K562 (cell line): ENCODE results near the gene FMC1. TPM values are rescaled to one million over a fixed set of nuclear protein-coding genes. Genes with fewer than 3 reads are reported as not detected.

Source experiments
- ATAC-seq: fragments of 200-7000 bp; cut with Tn5 transposase; 3 replicates; pipeline ENCODE4 v1.9.1; 2020; ENCODE audit warnings: moderate library complexity
- BruUV-seq: library from RNA; stranded (reverse); fragments of 400-500 nt; replicated peaks from 2 replicates; lab custom pipeline; 2021; lab: Mats Ljungman, UMichigan
- CTCF ChIA-PET: fragments of 300-600 bp; formaldehyde crosslinking; extraction: SDS; loops from one replicate; lab custom pipeline; 2021; ENCODE audit warnings: low intra/inter-chr PET ratio; lab: Yijun Ruan, JAX
- POLR2A ChIA-PET: fragments of 300-600, 350-650 bp; sonication (Branson Sonifier 250); formaldehyde crosslinking; extraction: SDS; loops from one replicate; lab custom pipeline; 2021; ENCODE audit warnings: antibody characterized with exemption, inconsistent platforms; lab: Yijun Ruan, JAX
- DNase-seq, 4 experiments: peaks; one replicate each; pipeline versions ENCODE4 v3.0.0 to v3.0.0-alpha.2; 2011 to 2018; ENCODE audit warnings: low spot score in 3 of 4, mixed read lengths in 3 of 4; ENCODE audit errors: extremely low read depth in 1 of 4
- FAIRE-seq: peaks from 2 replicates; lab custom pipeline; 2011; peaks lifted over from hg19 to GRCh38; lab: Jason Lieb, UNC
- H2AFZ ChIP-seq: 2 replicates; pipeline ENCODE4 v1.6.0; 2011; ENCODE audit warnings: low read depth, low read length, control low read depth, inconsistent platforms
- H3K27ac ChIP-seq: fragments of 200-600 bp; 3 replicates; pipeline ENCODE4 v1.8.0; 2011; ENCODE audit warnings: low read depth, mild to moderate bottlenecking, control low read depth, inconsistent platforms, low read length, moderate library complexity, mixed read lengths; ENCODE audit errors: extremely low read depth
- H3K27me3 ChIP-seq, 2 experiments: fragments of 300-600 bp in 1 of 2; 2 replicates in 1 of 2; 3 replicates in 1 of 2; pipeline versions ENCODE4 v1.6.0 to v1.8.0; 2011; ENCODE audit warnings: inconsistent platforms in 2 of 2, low read length in 2 of 2, mild to moderate bottlenecking in 1 of 2, mixed read lengths in 1 of 2, moderate library complexity in 1 of 2; ENCODE audit not compliant: control insufficient read depth in 2 of 2, insufficient read depth in 2 of 2
- H3K36me3 ChIP-seq: fragments of 300-600 bp; 3 replicates; pipeline ENCODE4 v1.8.0; 2011; ENCODE audit warnings: mild to moderate bottlenecking, low read length, inconsistent platforms; ENCODE audit not compliant: control insufficient read depth, insufficient read depth
- H3K4me1 ChIP-seq, 2 experiments: fragments of 200-600 bp in 1 of 2; replicated peaks in 1 of 2; 2 replicates in 1 of 2; 3 replicates in 1 of 2; pipeline versions ENCODE4 v1.5.1 to v1.8.0; 2011; ENCODE audit warnings: inconsistent platforms in 2 of 2, low read length in 2 of 2, mild to moderate bottlenecking in 1 of 2, mixed read lengths in 1 of 2, moderate library complexity in 1 of 2; ENCODE audit not compliant: control insufficient read depth in 2 of 2, insufficient read depth in 2 of 2
- H3K4me2 ChIP-seq: 2 replicates; pipeline ENCODE4 v1.6.1; 2011; ENCODE audit warnings: low read length, control low read depth, inconsistent platforms, mixed read lengths; ENCODE audit not compliant: insufficient read depth
- H3K4me3 ChIP-seq: fragments of 200-600 bp; sonication (generic), shearing (Covaris generic); 2 replicates; pipeline ENCODE4 v1.5.1; 2016; ENCODE audit warnings: control low read depth, inconsistent platforms
- H3K79me2 ChIP-seq: fragments of 200-600 bp; 3 replicates; pipeline ENCODE4 v1.8.0; 2011; ENCODE audit warnings: low read length, inconsistent platforms; ENCODE audit not compliant: control insufficient read depth, insufficient read depth
- H3K9ac ChIP-seq, 2 experiments: 2 replicates each; pipeline versions ENCODE4 v1.6.0 to v1.6.1; 2011; ENCODE audit warnings: low read depth in 2 of 2, low read length in 2 of 2, control low read depth in 1 of 2, inconsistent platforms in 1 of 2, mild to moderate bottlenecking in 1 of 2, mixed read lengths in 1 of 2; ENCODE audit not compliant: insufficient read depth in 1 of 2
- H3K9me1 ChIP-seq: one replicate; pipeline ENCODE4 v1.6.0; 2011; ENCODE audit warnings: inconsistent platforms, mild to moderate bottlenecking, low read length, moderate library complexity; ENCODE audit not compliant: control insufficient read depth, insufficient read depth
- H3K9me3 ChIP-seq: replicated peaks from 2 replicates; pipeline ENCODE4 v1.5.1; 2011; ENCODE audit warnings: low read depth, low read length, inconsistent platforms; ENCODE audit not compliant: control insufficient read depth, insufficient read depth
- H4K20me1 ChIP-seq: replicated peaks from 2 replicates; pipeline ENCODE4 v1.6.1; 2011; ENCODE audit warnings: low read length, inconsistent platforms, mixed read lengths; ENCODE audit not compliant: control insufficient read depth, insufficient read depth
- ARHGAP35 ChIP-seq: fragments of 450-650 bp; IDR thresholded peaks from 2 replicates; pipeline ENCODE4 v1.6.1; 2018; ENCODE audit not compliant: partially characterized antibody
- ESRRB ChIP-seq: fragments of 250-450 bp; sonication (Bioruptor Pico); IDR thresholded peaks from 2 replicates; pipeline ENCODE4 v1.5.0; 2020; ENCODE audit warnings: mild to moderate bottlenecking, moderate library complexity, borderline replicate concordance
- MAFK ChIP-seq: IDR thresholded peaks from 2 replicates; pipeline ENCODE4 v1.6.1; 2011; ENCODE audit warnings: low read length, improper control_type of control experiment
- NFE2L1 ChIP-seq: fragments of 450-650 bp; IDR thresholded peaks from 2 replicates; pipeline ENCODE4 v1.6.1; 2016; ENCODE audit warnings: missing genetic modification characterization, low read depth, mild to moderate bottlenecking, missing compliant biosample characterization, moderate library complexity, borderline replicate concordance
- PHTF2 ChIP-seq: fragments of 250-450 bp; sonication (Bioruptor Pico); IDR thresholded peaks from 2 replicates; pipeline ENCODE4 v1.5.0; 2021; ENCODE audit warnings: mild to moderate bottlenecking
- POLR2G ChIP-seq: fragments of 200-400 bp; formaldehyde crosslinking; IDR thresholded peaks from 2 replicates; pipeline ENCODE4 v1.6.1; 2017; ENCODE audit warnings: low read depth, mild to moderate bottlenecking, antibody characterized with exemption, low read length, moderate library complexity
- RAD51 ChIP-seq: fragments of 450-650 bp; IDR thresholded peaks from 2 replicates; pipeline ENCODE4 v1.7.1; 2016; ENCODE audit warnings: low read depth, mild to moderate bottlenecking, borderline replicate concordance
- RBFOX2 ChIP-seq: fragments of 200-400 bp; formaldehyde crosslinking; IDR thresholded peaks from 2 replicates; pipeline ENCODE4 v1.6.1; 2017; ENCODE audit warnings: low read depth, mild to moderate bottlenecking, low read length, moderate library complexity
- ZNF324 ChIP-seq: fragments of 250-450 bp; sonication (Bioruptor Pico); IDR thresholded peaks from 2 replicates; pipeline ENCODE4 v1.4.0; 2020; ENCODE audit warnings: mild to moderate bottlenecking
- WGBS: fragments of 100-300 bp; shearing (Covaris generic); methylation state at CpG from one replicate; pipeline ENCODE4 v1.1.6; 2016; ENCODE audit warnings: low coverage, mixed read lengths; ENCODE audit not compliant: insufficient coverage; ENCODE audit errors: missing lambda C conversion rate; 5-methylcytosine and 5-hydroxymethylcytosine counted together
- in situ Hi-C: fragments of 300-500 bp; cut with MboI; formaldehyde crosslinking; loops from 4 replicates; pipeline ENCODE4 v1.15.0; 2018; ENCODE audit warnings: inconsistent platforms, mixed read lengths
- intact Hi-C: fragments of 100-400 bp; cut with micrococcal nuclease; formaldehyde crosslinking; loops from 2 replicates; pipeline ENCODE4 v1.14.2; 2022
- polyA plus RNA-seq, 8 experiments: library from polyadenylated mRNA; depleted of rRNA in 4 of 8; stranded (reverse) in 5 of 8; unstranded in 3 of 8; fragments of >200 nt; fragmentation: Nextera tagmentation in 2 of 8; fragmentation: Illumina TruSeq in 1 of 8; extraction: Ambion mirVana in 2 of 8; extraction: Trizol in 1 of 8; gene quantifications; 2 replicates each; pipeline versions ENCODE4 v1.2.1 to v1.2.3, GENCODE V29; 2011 to 2014; ENCODE audit warnings: inconsistent platforms in 1 of 8, missing spikeins in 1 of 8
- total RNA-seq, 7 experiments: library from RNA; depleted of rRNA in 6 of 7; stranded (reverse); fragments of >200 nt in 6 of 7; fragmentation: Illumina TruSeq in 2 of 7; extraction: Trizol in 2 of 7; gene quantifications; 2 replicates each; pipeline versions ENCODE4 v1.2.1 to v1.2.3, GENCODE V29; 2011 to 2021; ENCODE audit warnings: low replicate concordance in 1 of 7
- TF ChIP-seq, protein P1 (sequence below): sonication (generic); formaldehyde crosslinking; IDR thresholded peaks from 2 replicates; pipeline ENCODE4 v1.8.1; 2023; ENCODE audit warnings: mild to moderate bottlenecking, missing genetic modification reagents
- TF ChIP-seq, protein P2 (sequence below): IDR thresholded peaks from 2 replicates; pipeline ENCODE4 v1.6.1; 2016; ENCODE audit warnings: missing genetic modification characterization, missing compliant biosample characterization
- TF ChIP-seq, protein P3 (sequence below): sonication (generic); formaldehyde crosslinking; IDR thresholded peaks from 2 replicates; pipeline ENCODE4 v1.8.0; 2022; ENCODE audit warnings: missing genetic modification reagents, mild to moderate bottlenecking, moderate library complexity, borderline replicate concordance
- TF ChIP-seq, protein P4 (sequence below): fragments of 250-450 bp; sonication (Bioruptor Pico); IDR thresholded peaks from 2 replicates; pipeline ENCODE4 v1.5.1; 2021; ENCODE audit warnings: mild to moderate bottlenecking
- TF ChIP-seq, protein P5 (sequence below): sonication (generic); formaldehyde crosslinking; IDR thresholded peaks from 2 replicates; pipeline ENCODE4 v1.8.0; 2022; ENCODE audit warnings: missing genetic modification reagents, mild to moderate bottlenecking, borderline replicate concordance

FMC1 gene
- total and polyA plus RNA-seq, 9 of the 15 experiments (the other 6 are each of a cell fraction or from before 2014, with no cell fraction given), result 14.0 to 116 (median 29.0) TPM

DNA sequence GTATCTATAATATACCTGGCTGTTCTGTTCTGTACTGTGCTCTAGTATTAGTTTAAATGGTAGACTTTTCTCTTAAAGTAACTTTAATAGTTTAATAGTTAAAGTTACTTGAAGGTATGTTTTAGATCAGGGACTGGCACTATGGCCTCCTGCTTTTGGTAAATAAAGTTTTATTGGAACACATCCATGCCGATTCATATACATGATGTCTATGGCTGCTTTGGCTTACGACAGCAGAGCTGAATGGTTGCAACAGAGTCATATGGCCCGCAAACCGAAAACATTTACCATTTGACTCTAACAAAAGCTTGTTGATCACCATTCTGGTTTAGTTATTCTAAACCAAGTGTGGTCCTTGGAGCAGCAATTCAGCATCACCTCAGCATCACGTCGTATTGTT is 25.3 kb downstream of the FMC1 start:
- no peaks in the 10 kb centered on the region for H3K9me3 ChIP-seq
- no peak overlapping the region for H3K4me2 ChIP-seq
- no TSS peak for BruUV-seq
- ATAC-seq (no peak), DNase-seq (no peak), FAIRE-seq (no peak)
- ChIA-PET CTCF (no interaction called here), POLR2A (interaction anchor here (1.0 to 1.4 kb wide), 4 partner anchors 8 to 56 kb away, joined by 3 to 5 read pairs (median 4); no protein-coding TSS in a partner anchor)
- no peak overlapping the region for H3K9ac ChIP-seq
- H3K4me1 ChIP-seq, result peaks cover 7 to 28% of the 10 kb centered on the region in 2 experiments
- intact Hi-C loops (no loop called here), in situ Hi-C loops (loop anchor here (25.0 kb wide), 1 partner anchor 1404 kb away; no protein-coding TSS in a partner anchor)
- H3K27me3 ChIP-seq, result no peaks in the 10 kb centered on the region
- no peak overlapping the region for H3K4me3 ChIP-seq
- H2AFZ ChIP-seq, result no peak overlapping the region
- no peak overlapping the region for H3K27ac ChIP-seq
- H3K36me3 ChIP-seq, result peaks cover 81% of the 10 kb centered on the region
- H4K20me1 ChIP-seq, result peaks cover 34% of the 10 kb centered on the region
- H3K79me2 ChIP-seq, result peaks cover 100% of the 10 kb centered on the region
- H3K9me1 ChIP-seq, result peaks cover 4% of the 10 kb centered on the region
- 90% methylated on average over 6 of the region's 6 CpGs for WGBS
- TF ChIP-seq, protein P1, sequence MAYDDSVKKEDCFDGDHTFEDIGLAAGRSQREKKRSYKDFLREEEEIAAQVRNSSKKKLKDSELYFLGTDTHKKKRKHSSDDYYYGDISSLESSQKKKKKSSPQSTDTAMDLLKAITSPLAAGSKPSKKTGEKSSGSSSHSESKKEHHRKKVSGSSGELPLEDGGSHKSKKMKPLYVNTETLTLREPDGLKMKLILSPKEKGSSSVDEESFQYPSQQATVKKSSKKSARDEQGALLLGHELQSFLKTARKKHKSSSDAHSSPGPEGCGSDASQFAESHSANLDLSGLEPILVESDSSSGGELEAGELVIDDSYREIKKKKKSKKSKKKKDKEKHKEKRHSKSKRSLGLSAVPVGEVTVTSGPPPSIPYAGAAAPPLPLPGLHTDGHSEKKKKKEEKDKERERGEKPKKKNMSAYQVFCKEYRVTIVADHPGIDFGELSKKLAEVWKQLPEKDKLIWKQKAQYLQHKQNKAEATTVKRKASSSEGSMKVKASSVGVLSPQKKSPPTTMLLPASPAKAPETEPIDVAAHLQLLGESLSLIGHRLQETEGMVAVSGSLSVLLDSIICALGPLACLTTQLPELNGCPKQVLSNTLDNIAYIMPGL, result no peak
- no peak for TF ChIP-seq NFE2L1
- TF ChIP-seq MAFK, result no peak
- TF ChIP-seq ARHGAP35, result no peak
- TF ChIP-seq, protein P2, sequence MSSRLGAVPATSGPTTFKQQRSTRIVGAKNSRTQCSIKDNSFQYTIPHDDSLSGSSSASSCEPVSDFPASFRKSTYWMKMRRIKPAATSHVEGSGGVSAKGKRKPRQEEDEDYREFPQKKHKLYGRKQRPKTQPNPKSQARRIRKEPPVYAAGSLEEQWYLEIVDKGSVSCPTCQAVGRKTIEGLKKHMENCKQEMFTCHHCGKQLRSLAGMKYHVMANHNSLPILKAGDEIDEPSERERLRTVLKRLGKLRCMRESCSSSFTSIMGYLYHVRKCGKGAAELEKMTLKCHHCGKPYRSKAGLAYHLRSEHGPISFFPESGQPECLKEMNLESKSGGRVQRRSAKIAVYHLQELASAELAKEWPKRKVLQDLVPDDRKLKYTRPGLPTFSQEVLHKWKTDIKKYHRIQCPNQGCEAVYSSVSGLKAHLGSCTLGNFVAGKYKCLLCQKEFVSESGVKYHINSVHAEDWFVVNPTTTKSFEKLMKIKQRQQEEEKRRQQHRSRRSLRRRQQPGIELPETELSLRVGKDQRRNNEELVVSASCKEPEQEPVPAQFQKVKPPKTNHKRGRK (tag), result no peak
- no peak for TF ChIP-seq RAD51
- TF ChIP-seq ZNF324 (CRISPR knock-in tag), result no peak
- TF ChIP-seq, protein P3, sequence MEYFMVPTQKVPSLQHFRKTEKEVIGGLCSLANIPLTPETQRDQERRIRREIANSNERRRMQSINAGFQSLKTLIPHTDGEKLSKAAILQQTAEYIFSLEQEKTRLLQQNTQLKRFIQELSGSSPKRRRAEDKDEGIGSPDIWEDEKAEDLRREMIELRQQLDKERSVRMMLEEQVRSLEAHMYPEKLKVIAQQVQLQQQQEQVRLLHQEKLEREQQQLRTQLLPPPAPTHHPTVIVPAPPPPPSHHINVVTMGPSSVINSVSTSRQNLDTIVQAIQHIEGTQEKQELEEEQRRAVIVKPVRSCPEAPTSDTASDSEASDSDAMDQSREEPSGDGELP (CRISPR knock-in tag), result no peak
- TF ChIP-seq POLR2G, result no peak
- TF ChIP-seq RBFOX2, result 0 out of 2 replicates have a peak, but pooled peaks have one; percentile 10
- TF ChIP-seq, protein P4, sequence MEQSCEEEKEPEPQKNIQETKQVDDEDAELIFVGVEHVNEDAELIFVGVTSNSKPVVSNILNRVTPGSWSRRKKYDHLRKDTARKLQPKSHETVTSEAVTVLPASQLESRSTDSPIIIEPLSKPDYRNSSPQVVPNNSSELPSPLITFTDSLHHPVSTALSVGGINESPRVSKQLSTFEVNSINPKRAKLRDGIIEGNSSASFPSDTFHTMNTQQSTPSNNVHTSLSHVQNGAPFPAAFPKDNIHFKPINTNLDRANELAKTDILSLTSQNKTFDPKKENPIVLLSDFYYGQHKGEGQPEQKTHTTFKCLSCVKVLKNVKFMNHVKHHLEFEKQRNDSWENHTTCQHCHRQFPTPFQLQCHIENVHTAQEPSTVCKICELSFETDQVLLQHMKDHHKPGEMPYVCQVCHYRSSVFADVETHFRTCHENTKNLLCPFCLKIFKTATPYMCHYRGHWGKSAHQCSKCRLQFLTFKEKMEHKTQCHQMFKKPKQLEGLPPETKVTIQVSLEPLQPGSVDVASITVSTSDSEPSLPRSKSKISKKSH (CRISPR knock-in tag), result no peak
- TF ChIP-seq ESRRB (CRISPR knock-in tag), result no peak
- TF ChIP-seq, protein P5, sequence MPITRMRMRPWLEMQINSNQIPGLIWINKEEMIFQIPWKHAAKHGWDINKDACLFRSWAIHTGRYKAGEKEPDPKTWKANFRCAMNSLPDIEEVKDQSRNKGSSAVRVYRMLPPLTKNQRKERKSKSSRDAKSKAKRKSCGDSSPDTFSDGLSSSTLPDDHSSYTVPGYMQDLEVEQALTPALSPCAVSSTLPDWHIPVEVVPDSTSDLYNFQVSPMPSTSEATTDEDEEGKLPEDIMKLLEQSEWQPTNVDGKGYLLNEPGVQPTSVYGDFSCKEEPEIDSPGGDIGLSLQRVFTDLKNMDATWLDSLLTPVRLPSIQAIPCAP (CRISPR knock-in tag), result no peak
- no peak for TF ChIP-seq PHTF2 (CRISPR knock-in tag)
